GM18508 (cell line): ENCODE measurements around the gene MEIS1.

Source experiments
- ATAC-seq: cut with Tn5 transposase; IDR thresholded peaks from one replicate; pipeline ENCODE4 v1.9.1; 2021; ENCODE audit warnings: moderate number of reproducible peaks; ENCODE audit not compliant: insufficient read depth, unreplicated experiment

The MEIS1 gene

GRCh38 chr2:66497431-66498288, 62.7 kb downstream of the MEIS1 start:
- no peak for ATAC-seq

GRCh38 chr2:66498289-66498975, 63.5 kb downstream of the MEIS1 start:
- no peak for ATAC-seq

GRCh38 chr2:66501267-66501666, 66.3 kb downstream of the MEIS1 start:
- ATAC-seq, result no peak

- ATAC-seq, result no peak
Measured at GRCh38 chr2:66506265-66506664, 71.3 kb downstream of the MEIS1 start.

GRCh38 chr2:66507673-66508201, 72.8 kb downstream of the MEIS1 start:
- ATAC-seq, result no peak

GRCh38 chr2:66508484-66509071, 73.7 kb downstream of the MEIS1 start:
- no peak for ATAC-seq

GRCh38 chr2:66509326-66509811, 74.4 kb downstream of the MEIS1 start:
- ATAC-seq, result no peak

GRCh38 chr2:66512626-66513025, 77.7 kb downstream of the MEIS1 start:
- ATAC-seq, result no peak

- no peak for ATAC-seq
Measured at GRCh38 chr2:66515743-66516142, 80.8 kb downstream of the MEIS1 start.

GRCh38 chr2:66516499-66516898, 81.6 kb downstream of the MEIS1 start:
- ATAC-seq, result no peak

GRCh38 chr2:66517772-66518171, 82.8 kb downstream of the MEIS1 start:
- ATAC-seq, result no peak

- ATAC-seq, result no peak
Measured at GRCh38 chr2:66519264-66519843, 84.4 kb downstream of the MEIS1 start.

GRCh38 chr2:66521291-66521922, 86.5 kb downstream of the MEIS1 start:
- ATAC-seq, result no peak

GRCh38 chr2:66522611-66523376, 87.9 kb downstream of the MEIS1 start:
- no peak for ATAC-seq

- ATAC-seq, result no peak
Measured at GRCh38 chr2:66523377-66523969, 88.5 kb downstream of the MEIS1 start.

- ATAC-seq, result no peak
Measured at GRCh38 chr2:66523990-66524389, 89.1 kb downstream of the MEIS1 start.

- no peak for ATAC-seq
Measured at GRCh38 chr2:66525606-66526005, 90.7 kb downstream of the MEIS1 start.

- ATAC-seq, result no peak
Measured at GRCh38 chr2:66526180-66526579, 91.3 kb downstream of the MEIS1 start.
